Measurements from ENCODE around the gene LRPPRC. TPM values are rescaled to one million over a fixed set of nuclear protein-coding genes. Genes with fewer than 3 reads are reported as not detected.

LRPPRC gene
- total RNA-seq, 2 donors from 2014 or later = 117 to 135 TPM

DNA sequence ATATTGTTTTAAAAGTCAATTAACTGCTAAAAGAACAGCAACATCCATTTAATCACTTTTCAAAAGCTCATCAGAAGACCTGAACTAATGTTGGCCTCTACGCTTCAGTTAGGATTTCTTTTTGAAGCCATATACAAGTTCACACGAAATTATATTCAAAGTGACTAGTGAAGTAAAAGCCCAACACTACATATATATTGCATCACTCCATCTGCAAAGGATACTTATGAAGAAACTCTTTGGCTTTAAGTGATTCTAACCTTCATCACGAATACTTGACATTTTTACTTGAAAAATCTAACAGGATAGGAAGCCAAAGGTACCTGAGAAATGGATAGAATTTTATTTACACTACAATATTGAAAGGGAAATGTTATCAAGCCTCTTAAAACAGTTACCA, 50.4 kb downstream of the LRPPRC start:
- H3K27ac ChIP-seq (ENCODE audit: low read depth, low read length) = no peak overlapping the region
- no peaks in the 10 kb centered on the region for H3K9me3 Mint-ChIP-seq
- no peaks in the 10 kb centered on the region for H3K9me3 ChIP-seq (ENCODE audit: control insufficient read depth, low read length)
- peaks cover 5% of the 10 kb centered on the region for H3K4me1 Mint-ChIP-seq
- no peak overlapping the region for H3K4me3 ChIP-seq (ENCODE audit: low read length)
- no peak overlapping the region for H3K27ac Mint-ChIP-seq
- peaks cover 94% of the 10 kb centered on the region for H3K36me3 ChIP-seq (ENCODE audit: control insufficient read depth, insufficient read depth, low read length)
- no peak overlapping the region for H3K4me3 Mint-ChIP-seq
- H3K27me3 Mint-ChIP-seq (ENCODE audit: insufficient read depth) = no peaks in the 10 kb centered on the region
- no peak for DNase-seq
- no peak overlapping the region for H3K9ac ChIP-seq (ENCODE audit: extremely low read depth, low read length, poor library complexity, severe bottlenecking)
- TF ChIP-seq, protein P1, sequence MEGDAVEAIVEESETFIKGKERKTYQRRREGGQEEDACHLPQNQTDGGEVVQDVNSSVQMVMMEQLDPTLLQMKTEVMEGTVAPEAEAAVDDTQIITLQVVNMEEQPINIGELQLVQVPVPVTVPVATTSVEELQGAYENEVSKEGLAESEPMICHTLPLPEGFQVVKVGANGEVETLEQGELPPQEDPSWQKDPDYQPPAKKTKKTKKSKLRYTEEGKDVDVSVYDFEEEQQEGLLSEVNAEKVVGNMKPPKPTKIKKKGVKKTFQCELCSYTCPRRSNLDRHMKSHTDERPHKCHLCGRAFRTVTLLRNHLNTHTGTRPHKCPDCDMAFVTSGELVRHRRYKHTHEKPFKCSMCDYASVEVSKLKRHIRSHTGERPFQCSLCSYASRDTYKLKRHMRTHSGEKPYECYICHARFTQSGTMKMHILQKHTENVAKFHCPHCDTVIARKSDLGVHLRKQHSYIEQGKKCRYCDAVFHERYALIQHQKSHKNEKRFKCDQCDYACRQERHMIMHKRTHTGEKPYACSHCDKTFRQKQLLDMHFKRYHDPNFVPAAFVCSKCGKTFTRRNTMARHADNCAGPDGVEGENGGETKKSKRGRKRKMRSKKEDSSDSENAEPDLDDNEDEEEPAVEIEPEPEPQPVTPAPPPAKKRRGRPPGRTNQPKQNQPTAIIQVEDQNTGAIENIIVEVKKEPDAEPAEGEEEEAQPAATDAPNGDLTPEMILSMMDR (conservative IDR thresholded peaks at IDR 0.05) = no peak
- peaks cover 70% of the 10 kb centered on the region for H3K36me3 Mint-ChIP-seq (ENCODE audit: low read depth)
- 94 to 95% methylated on average over 2 to 3 of the region's 3 CpGs for WGBS, 2 experiments (ENCODE audit: insufficient coverage in 1 of 2, insufficient read length in 1 of 2)
- H3K4me1 ChIP-seq (ENCODE audit: control insufficient read depth, insufficient read depth, low read length) = no peaks in the 10 kb centered on the region
- no peaks in the 10 kb centered on the region for H3K27me3 ChIP-seq (ENCODE audit: control insufficient read depth, insufficient read depth, low read length, poor library complexity, severe bottlenecking)

DNA sequence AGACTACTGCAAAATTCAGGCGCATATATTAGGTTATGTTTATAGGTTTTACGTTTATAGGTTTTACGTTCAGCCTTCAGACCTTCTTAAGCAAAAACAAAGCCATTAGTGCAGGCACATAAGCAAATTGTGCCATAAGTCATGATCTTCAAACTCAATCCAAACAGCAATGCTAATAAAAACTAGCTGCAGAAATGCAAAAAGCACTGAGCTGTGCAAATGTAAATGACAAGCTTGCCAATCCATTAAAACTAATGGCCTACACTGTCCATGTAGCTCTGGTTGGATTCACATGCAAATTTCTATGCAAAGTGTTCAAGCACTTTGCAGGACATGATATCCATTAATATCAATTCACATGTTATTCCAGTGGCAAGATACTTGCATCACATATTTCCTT, 50.9 kb downstream of the LRPPRC start:
- TF ChIP-seq, protein P1 (conservative IDR thresholded peaks at IDR 0.05) = no peak
- Mint-ChIP-seq H3K9me3 (no peaks in the 10 kb centered on the region), H3K4me1 (peaks cover 5% of the 10 kb centered on the region), H3K4me3 (no peak overlapping the region), H3K36me3 (ENCODE audit: low read depth) (peaks cover 70% of the 10 kb centered on the region), H3K27ac (peak overlapping the region; percentile 52), H3K27me3 (ENCODE audit: insufficient read depth) (no peaks in the 10 kb centered on the region)
- Histone ChIP-seq H3K9me3 (ENCODE audit: control insufficient read depth, low read length) (no peaks in the 10 kb centered on the region), H3K27me3 (ENCODE audit: control insufficient read depth, insufficient read depth, low read length, poor library complexity, severe bottlenecking) (no peaks in the 10 kb centered on the region), H3K4me1 (ENCODE audit: control insufficient read depth, insufficient read depth, low read length) (no peaks in the 10 kb centered on the region), H3K27ac (ENCODE audit: low read depth, low read length) (no peak overlapping the region), H3K4me3 (ENCODE audit: low read length) (no peak overlapping the region), H3K36me3 (ENCODE audit: control insufficient read depth, insufficient read depth, low read length) (peaks cover 94% of the 10 kb centered on the region), H3K9ac (ENCODE audit: extremely low read depth, low read length, poor library complexity, severe bottlenecking) (no peak overlapping the region)
- WGBS, 2 experiments (ENCODE audit: insufficient coverage in 1 of 2, insufficient read length in 1 of 2) = 95% methylated on average over 3 of the region's 3 CpGs; no CpG with 5 or more reads in 1 of the 2 experiments
- DNase-seq = no peak

DNA sequence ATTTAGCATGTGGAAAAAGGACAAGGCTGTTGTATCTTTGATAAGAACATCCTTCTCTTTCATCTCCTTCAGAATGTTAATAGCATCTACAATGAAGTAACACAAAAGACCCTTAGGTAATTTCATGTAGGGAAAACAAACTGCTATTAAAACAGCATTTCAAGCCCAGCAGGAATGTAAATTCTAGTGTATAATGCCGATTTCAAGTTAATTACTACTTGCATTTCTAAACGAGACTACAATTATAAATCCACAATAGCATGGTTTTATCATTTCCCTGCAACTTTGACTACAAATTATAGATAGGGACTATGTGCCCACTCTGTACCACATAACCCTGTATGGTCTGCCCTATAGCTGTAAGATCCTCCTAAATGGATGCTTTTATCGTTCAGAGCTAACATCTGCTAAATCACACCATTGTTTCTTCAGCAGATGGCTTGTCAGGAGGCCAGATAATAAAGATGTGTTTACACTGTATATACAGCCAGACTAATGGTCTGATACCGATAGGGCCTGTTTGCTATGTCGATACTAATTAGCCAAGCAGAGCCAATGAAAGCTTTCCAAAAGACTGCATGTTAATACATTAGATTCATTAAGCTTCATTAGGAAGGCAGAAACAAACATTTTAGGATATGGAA, 51.9 kb downstream of the LRPPRC start:
- 90 to 98% methylated on average over 5 of the region's 5 CpGs for WGBS, 2 experiments (ENCODE audit: insufficient coverage in 1 of 2, insufficient read length in 1 of 2)
- Histone ChIP-seq H3K4me1 (ENCODE audit: control insufficient read depth, insufficient read depth, low read length) (no peaks in the 10 kb centered on the region), H3K9me3 (ENCODE audit: control insufficient read depth, low read length) (no peaks in the 10 kb centered on the region), H3K36me3 (ENCODE audit: control insufficient read depth, insufficient read depth, low read length) (peaks cover 91% of the 10 kb centered on the region), H3K4me3 (ENCODE audit: low read length) (no peak overlapping the region), H3K27ac (ENCODE audit: low read depth, low read length) (no peak overlapping the region), H3K9ac (ENCODE audit: extremely low read depth, low read length, poor library complexity, severe bottlenecking) (no peak overlapping the region), H3K27me3 (ENCODE audit: control insufficient read depth, insufficient read depth, low read length, poor library complexity, severe bottlenecking) (no peaks in the 10 kb centered on the region)
- DNase-seq = no peak
- Mint-ChIP-seq H3K4me1 (peaks cover 5% of the 10 kb centered on the region), H3K4me3 (no peak overlapping the region), H3K36me3 (ENCODE audit: low read depth) (peaks cover 70% of the 10 kb centered on the region), H3K9me3 (no peaks in the 10 kb centered on the region), H3K27ac (no peak overlapping the region), H3K27me3 (ENCODE audit: insufficient read depth) (no peaks in the 10 kb centered on the region)
- TF ChIP-seq, protein P1 (conservative IDR thresholded peaks at IDR 0.05) = no peak

All from endodermal cell (in vitro differentiated cells).